Measurements from ENCODE around the gene ARFGAP3.

The ARFGAP3 gene

GRCh38 chr22:42860968-42861367 lies 3.9 kb upstream of the ARFGAP3 start:
- DNase-seq = no peak
- Mint-ChIP-seq H3K4me1 (peaks cover 40% of the 10 kb centered on the region), H3K27me3 (peaks cover 3% of the 10 kb centered on the region), H3K27ac (no peak overlapping the region), H3K9me3 (peaks cover 17% of the 10 kb centered on the region), H3K4me3 (no peak overlapping the region), H3K36me3 (ENCODE audit: low read depth) (peaks cover 19% of the 10 kb centered on the region)
- ATAC-seq = no peak

- no peak overlapping the region for H3K27ac Mint-ChIP-seq
- ATAC-seq = no peak
- H3K4me3 Mint-ChIP-seq = peak overlapping the region; percentile 24
Measured at GRCh38 chr22:42857845-42858481, 890 bp upstream of the ARFGAP3 start.

GRCh38 chr22:42856179-42856864 lies 751 bp downstream of the ARFGAP3 start:
- peak overlapping the region; percentile 88 for H3K4me3 Mint-ChIP-seq
- peak overlapping the region; percentile 92 for H3K27ac Mint-ChIP-seq
- no peaks in the 10 kb centered on the region for H3K36me3 Mint-ChIP-seq (ENCODE audit: low read depth)
- peaks cover 20% of the 10 kb centered on the region for H3K4me1 Mint-ChIP-seq
- H3K27me3 Mint-ChIP-seq = no peaks in the 10 kb centered on the region
- H3K9me3 Mint-ChIP-seq = no peaks in the 10 kb centered on the region
- ATAC-seq (peak; percentile 38), DNase-seq (peak; percentile 57)

More at GRCh38 chr22:42857845-42858481, 890 bp upstream of the ARFGAP3 start:
- peaks cover 6% of the 10 kb centered on the region for H3K36me3 Mint-ChIP-seq (ENCODE audit: low read depth)
- H3K4me1 Mint-ChIP-seq = peaks cover 25% of the 10 kb centered on the region
- DNase-seq = no peak
- H3K9me3 Mint-ChIP-seq = peaks cover 3% of the 10 kb centered on the region
- H3K27me3 Mint-ChIP-seq = no peaks in the 10 kb centered on the region

GRCh38 chr22:42855721-42856120 lies 1.4 kb downstream of the ARFGAP3 start:
- no peak for DNase-seq
- Mint-ChIP-seq H3K4me1 (peaks cover 14% of the 10 kb centered on the region), H3K27me3 (no peaks in the 10 kb centered on the region), H3K9me3 (no peaks in the 10 kb centered on the region), H3K36me3 (ENCODE audit: low read depth) (no peaks in the 10 kb centered on the region), H3K27ac (peak overlapping the region; percentile 92), H3K4me3 (peak overlapping the region; percentile 88)
- no peak for ATAC-seq

GRCh38 chr22:42855211-42855610 lies 1.9 kb downstream of the ARFGAP3 start:
- peak overlapping the region; percentile 33 for H3K4me3 Mint-ChIP-seq
- H3K36me3 Mint-ChIP-seq (ENCODE audit: low read depth) = no peaks in the 10 kb centered on the region
- H3K4me1 Mint-ChIP-seq = peaks cover 11% of the 10 kb centered on the region
- H3K27me3 Mint-ChIP-seq = no peaks in the 10 kb centered on the region
- H3K9me3 Mint-ChIP-seq = no peaks in the 10 kb centered on the region
- DNase-seq (no peak), ATAC-seq (no peak)
- H3K27ac Mint-ChIP-seq = no peak overlapping the region

GRCh38 chr22:42848941-42849550 lies 8.0 kb downstream of the ARFGAP3 start:
- peaks cover 12% of the 10 kb centered on the region for H3K4me1 Mint-ChIP-seq
- no peak for DNase-seq
- no peaks in the 10 kb centered on the region for H3K9me3 Mint-ChIP-seq
- no peak for ATAC-seq
- peaks cover 18% of the 10 kb centered on the region for H3K36me3 Mint-ChIP-seq (ENCODE audit: low read depth)
- H3K27me3 Mint-ChIP-seq = no peaks in the 10 kb centered on the region
- H3K27ac Mint-ChIP-seq = no peak overlapping the region
- no peak overlapping the region for H3K4me3 Mint-ChIP-seq

GRCh38 chr22:42847110-42847509 lies 10.0 kb downstream of the ARFGAP3 start:
- Mint-ChIP-seq H3K27ac (no peak overlapping the region), H3K36me3 (ENCODE audit: low read depth) (peaks cover 22% of the 10 kb centered on the region), H3K27me3 (no peaks in the 10 kb centered on the region), H3K4me3 (no peak overlapping the region), H3K4me1 (peaks cover 20% of the 10 kb centered on the region), H3K9me3 (no peaks in the 10 kb centered on the region)
- DNase-seq (no peak), ATAC-seq (no peak)

GRCh38 chr22:42844756-42845155 lies 12.3 kb downstream of the ARFGAP3 start:
- no peak for DNase-seq
- peaks cover 17% of the 10 kb centered on the region for H3K4me1 Mint-ChIP-seq

GRCh38 chr22:42842658-42843370 lies 14.3 kb downstream of the ARFGAP3 start:
- Mint-ChIP-seq H3K36me3 (ENCODE audit: low read depth) (peaks cover 31% of the 10 kb centered on the region), H3K27ac (no peak overlapping the region), H3K4me1 (peaks cover 14% of the 10 kb centered on the region), H3K27me3 (no peaks in the 10 kb centered on the region), H3K4me3 (no peak overlapping the region), H3K9me3 (no peaks in the 10 kb centered on the region)
- ATAC-seq (no peak), DNase-seq (no peak)

More at GRCh38 chr22:42844756-42845155, 12.3 kb downstream of the ARFGAP3 start:
- ATAC-seq = no peak
- no peaks in the 10 kb centered on the region for H3K27me3 Mint-ChIP-seq
- H3K27ac Mint-ChIP-seq = peak overlapping the region; percentile 24
- H3K9me3 Mint-ChIP-seq = no peaks in the 10 kb centered on the region
- no peak overlapping the region for H3K4me3 Mint-ChIP-seq
- H3K36me3 Mint-ChIP-seq (ENCODE audit: low read depth) = peaks cover 31% of the 10 kb centered on the region

GRCh38 chr22:42841444-42841843 lies 15.6 kb downstream of the ARFGAP3 start:
- Mint-ChIP-seq H3K36me3 (ENCODE audit: low read depth) (peaks cover 32% of the 10 kb centered on the region), H3K27me3 (no peaks in the 10 kb centered on the region), H3K9me3 (no peaks in the 10 kb centered on the region), H3K27ac (peak overlapping the region; percentile 10), H3K4me3 (no peak overlapping the region), H3K4me1 (peaks cover 14% of the 10 kb centered on the region)
- DNase-seq (no peak), ATAC-seq (no peak)

- H3K36me3 Mint-ChIP-seq (ENCODE audit: low read depth) = peaks cover 23% of the 10 kb centered on the region
- H3K4me3 Mint-ChIP-seq = no peak overlapping the region
- no peak overlapping the region for H3K27ac Mint-ChIP-seq
- H3K27me3 Mint-ChIP-seq = no peaks in the 10 kb centered on the region
- no peaks in the 10 kb centered on the region for H3K4me1 Mint-ChIP-seq
- H3K9me3 Mint-ChIP-seq = no peaks in the 10 kb centered on the region
- ATAC-seq = no peak
- no peak for DNase-seq
Measured at GRCh38 chr22:42837556-42837955, 19.5 kb downstream of the ARFGAP3 start.

- ATAC-seq (no peak), DNase-seq (no peak)
- H3K9me3 Mint-ChIP-seq = no peaks in the 10 kb centered on the region
- peaks cover 24% of the 10 kb centered on the region for H3K36me3 Mint-ChIP-seq (ENCODE audit: low read depth)
- no peaks in the 10 kb centered on the region for H3K27me3 Mint-ChIP-seq
- no peaks in the 10 kb centered on the region for H3K4me1 Mint-ChIP-seq
- H3K27ac Mint-ChIP-seq = no peak overlapping the region
- no peak overlapping the region for H3K4me3 Mint-ChIP-seq
Measured at GRCh38 chr22:42836026-42836425, 21.0 kb downstream of the ARFGAP3 start.

- H3K36me3 Mint-ChIP-seq (ENCODE audit: low read depth) = peaks cover 28% of the 10 kb centered on the region
- H3K9me3 Mint-ChIP-seq = no peaks in the 10 kb centered on the region
- ATAC-seq = no peak
- no peaks in the 10 kb centered on the region for H3K27me3 Mint-ChIP-seq
- DNase-seq = no peak
- H3K4me3 Mint-ChIP-seq = no peak overlapping the region
- H3K27ac Mint-ChIP-seq = no peak overlapping the region
- peaks cover 5% of the 10 kb centered on the region for H3K4me1 Mint-ChIP-seq
Measured at GRCh38 chr22:42834177-42834949, 22.7 kb downstream of the ARFGAP3 start.

- Mint-ChIP-seq H3K4me3 (no peak overlapping the region), H3K36me3 (ENCODE audit: low read depth) (peaks cover 33% of the 10 kb centered on the region), H3K9me3 (no peaks in the 10 kb centered on the region), H3K27ac (no peak overlapping the region), H3K27me3 (no peaks in the 10 kb centered on the region), H3K4me1 (peaks cover 10% of the 10 kb centered on the region)
- DNase-seq = no peak
- ATAC-seq = no peak
Measured at GRCh38 chr22:42833104-42833503, 24.0 kb downstream of the ARFGAP3 start.

Data from activated naive CD8-positive, alpha-beta T cell treated with anti-CD3 and anti-CD28 coated beads, Interleukin-2, amount 50 U/mL, for 24 hours (primary cell).